A549 (cell line): ENCODE results near the gene TBX21. TPM values are rescaled to one million over a fixed set of nuclear protein-coding genes. Genes with fewer than 3 reads are reported as not detected.

Experiments used
- ATAC-seq, 2 experiments: fragments of 200-7000 bp in 1 of 2; fragments of >200 bp in 1 of 2; cut with Nextera tagmentation in 1 of 2; cut with Tn5 transposase in 1 of 2; 3 replicates each; pipeline versions ENCODE4 v1.8.0 to v1.9.1; 2018 to 2020; ENCODE audit warnings: mild to moderate bottlenecking in 1 of 2, moderate library complexity in 1 of 2
- CTCF ChIA-PET: fragments of 300-600 bp; sonication (Branson Sonifier 250); formaldehyde crosslinking; extraction: SDS; loops from one replicate; lab custom pipeline; 2021; ENCODE audit warnings: antibody characterized with exemption, inconsistent platforms; lab: Yijun Ruan, JAX
- POLR2A ChIA-PET: fragments of 350-600 bp; formaldehyde crosslinking; extraction: SDS; loops from one replicate; lab custom pipeline; 2021; ENCODE audit warnings: antibody characterized with exemption, inconsistent platforms; lab: Yijun Ruan, JAX
- DNase-seq, 2 experiments: peaks; one replicate each; pipeline versions ENCODE4 v3.0.0 to v3.0.0-alpha.2; 2011 to 2016; ENCODE audit warnings: low read depth in 1 of 2, low spot score in 1 of 2
- FAIRE-seq: peaks from 2 replicates; lab custom pipeline; 2011; peaks lifted over from hg19 to GRCh38; lab: Jason Lieb, UNC
- H3K27ac ChIP-seq, 2 experiments: fragments of >200 bp; sonication (Bioruptor Twin); formaldehyde crosslinking; 3 replicates each; pipeline ENCODE4 v1.5.1; 2016 to 2017
- H3K4me1 ChIP-seq: fragments of >200 bp; sonication (Bioruptor Twin); formaldehyde crosslinking; 3 replicates; pipeline ENCODE4 v1.6.1; 2016
- H3K4me2 ChIP-seq: fragments of >200 bp; sonication (Bioruptor Twin); formaldehyde crosslinking; 3 replicates; pipeline ENCODE4 v1.6.1; 2016
- H3K4me3 ChIP-seq: fragments of >200 bp; sonication (Bioruptor Twin); formaldehyde crosslinking; 3 replicates; pipeline ENCODE4 v1.5.1; 2016
- H3K9me3 ChIP-seq: fragments of >200 bp; sonication (Bioruptor Twin); formaldehyde crosslinking; 3 replicates; pipeline ENCODE4 v1.6.1; 2016
- CBX2 ChIP-seq: fragments of 200-600 bp; sonication (generic); IDR thresholded peaks from 2 replicates; pipeline ENCODE4 v1.6.1; 2016; ENCODE audit warnings: low read depth, mild to moderate bottlenecking, borderline replicate concordance
- CBX8 ChIP-seq: fragments of 200-600 bp; sonication (generic); IDR thresholded peaks from 2 replicates; pipeline ENCODE4 v1.6.1; 2016
- EHMT2 ChIP-seq: fragments of 200-600 bp; sonication (generic); IDR thresholded peaks from 2 replicates; pipeline ENCODE4 v1.6.1; 2016; ENCODE audit warnings: antibody characterized with exemption, low read depth, mild to moderate bottlenecking, moderate library complexity
- ESRRA ChIP-seq: fragments of 150-350 bp; IDR thresholded peaks from 2 replicates; pipeline ENCODE4 v1.6.1; 2014; ENCODE audit warnings: mild to moderate bottlenecking, low read length, borderline replicate concordance
- FOSB ChIP-seq: fragments of 250-450 bp; sonication (Bioruptor Pico); IDR thresholded peaks from 2 replicates; pipeline ENCODE4 v1.5.0; 2020; ENCODE audit warnings: mild to moderate bottlenecking, moderate library complexity
- GATA3 ChIP-seq: IDR thresholded peaks from 2 replicates; pipeline ENCODE4 v1.6.1; 2012; ENCODE audit warnings: borderline replicate concordance
- HES2 ChIP-seq: fragments of >200 bp; sonication (Bioruptor Twin); formaldehyde crosslinking; IDR thresholded peaks from 2 replicates; pipeline ENCODE4 v1.6.1; 2016
- HEYL ChIP-seq: fragments of 250-450 bp; sonication (Bioruptor Pico); IDR thresholded peaks from 2 replicates; pipeline ENCODE4 v1.8.0; 2021; ENCODE audit warnings: mild to moderate bottlenecking, moderate library complexity
- MAFK ChIP-seq: fragments of 450-650 bp; IDR thresholded peaks from 2 replicates; pipeline ENCODE4 v1.6.1; 2014; ENCODE audit not compliant: partially characterized antibody
- MAX ChIP-seq: IDR thresholded peaks from 2 replicates; pipeline ENCODE4 v1.6.1; 2012
- MYC ChIP-seq: IDR thresholded peaks from 2 replicates; pipeline ENCODE4 v1.6.1; 2012; ENCODE audit warnings: mild to moderate bottlenecking, inconsistent platforms, low read length, improper control_type of control experiment, borderline replicate concordance
- NPAS2 ChIP-seq: fragments of 250-450 bp; sonication (Bioruptor Pico); IDR thresholded peaks from 2 replicates; pipeline ENCODE4 v1.8.0; 2022; ENCODE audit warnings: mild to moderate bottlenecking, moderate library complexity, borderline replicate concordance
- PHF8 ChIP-seq: fragments of 200-600 bp; sonication (generic); IDR thresholded peaks from 2 replicates; pipeline ENCODE4 v1.6.1; 2016; ENCODE audit warnings: low read depth, mild to moderate bottlenecking, antibody characterized with exemption, moderate library complexity, borderline replicate concordance
- POLR2A ChIP-seq: IDR thresholded peaks from 2 replicates; pipeline ENCODE4 v1.6.1; 2012; ENCODE audit warnings: mild to moderate bottlenecking, low read length
- POLR2AphosphoS2 ChIP-seq: conservative IDR thresholded peaks from 2 replicates; pipeline ENCODE4 v1.6.1; 2012; ENCODE audit warnings: low read length, improper control_type of control experiment, inconsistent platforms
- RARB ChIP-seq: fragments of 250-450 bp; sonication (Bioruptor Pico); IDR thresholded peaks from 2 replicates; pipeline ENCODE4 v1.8.0; 2021; ENCODE audit warnings: mild to moderate bottlenecking, moderate library complexity
- REST ChIP-seq: fragments of 200-600 bp; sonication (generic); IDR thresholded peaks from 2 replicates; pipeline ENCODE4 v1.6.1; 2016; ENCODE audit warnings: antibody characterized with exemption, mild to moderate bottlenecking, moderate library complexity
- RNF2 ChIP-seq: fragments of 200-600 bp; sonication (generic); IDR thresholded peaks from 2 replicates; pipeline ENCODE4 v1.6.1; 2016; ENCODE audit warnings: low read depth, mild to moderate bottlenecking, antibody characterized with exemption, moderate library complexity, borderline replicate concordance
- USF2 ChIP-seq: fragments of 450-650 bp; IDR thresholded peaks from 2 replicates; pipeline ENCODE4 v1.6.1; 2014; ENCODE audit warnings: antibody characterized with exemption
- ZC3H11A ChIP-seq: fragments of 450-650 bp; IDR thresholded peaks from 2 replicates; pipeline ENCODE4 v1.6.1; 2014; ENCODE audit warnings: antibody characterized with exemption, mild to moderate bottlenecking
- ZNF302 ChIP-seq: fragments of 250-450 bp; sonication (Bioruptor Pico); IDR thresholded peaks from 2 replicates; pipeline ENCODE4 v1.9.0; 2021; ENCODE audit warnings: inconsistent platforms, mild to moderate bottlenecking, moderate library complexity
- WGBS: methylation state at CpG from one replicate; pipeline ENCODE4 v1.1.6; 2017; ENCODE audit errors: missing lambda C conversion rate; 5-methylcytosine and 5-hydroxymethylcytosine counted together
- polyA plus RNA-seq, 4 experiments: library from polyadenylated mRNA; depleted of rRNA in 3 of 4; stranded (reverse); fragments of >200 nt; fragmentation: RNase III in 1 of 4; extraction: RNeasy Plus Mini Kit Qiagen cat#74134 plus additional on column Dnase treatment in 1 of 4; gene quantifications; 2 replicates in 3 of 4; 3 replicates in 1 of 4; pipeline ENCODE4 v1.2.3, GENCODE V29; 2011 to 2017
- TF ChIP-seq, protein P1 (sequence below): fragments of 250-450 bp; sonication (Bioruptor Pico); IDR thresholded peaks from 2 replicates; pipeline ENCODE4 v1.5.0; 2020; ENCODE audit warnings: low read depth, mild to moderate bottlenecking, moderate library complexity

Gene TBX21
- polyA plus RNA-seq, 2 of the 4 experiments (the other 2 are of a cell fraction): not detected

- Histone ChIP-seq H3K4me2 (no peak overlapping the region), H3K27ac (no peak overlapping the region), H3K4me3 (no peak overlapping the region), H3K4me1 (peaks cover 7% of the 10 kb centered on the region; the same call in 1 of the 3 replicates), H3K9me3 (no peaks in the 10 kb centered on the region)
- DNase-seq (no peak), ATAC-seq (no peak), FAIRE-seq (no peak)
- TF ChIP-seq POLR2AphosphoS2 (no peak), NPAS2 (CRISPR knock-in tag) (no peak)
- ChIA-PET POLR2A (no interaction called here), CTCF (interaction anchor here (0.7 to 11.0 kb wide), 6 partner anchors 9 to 51 kb away, joined by 3 to 130 read pairs (median 4); partner anchors contain the start of gene TBX21)
- 49% methylated on average over 6 of the region's 6 CpGs for WGBS
Measured at GRCh38 chr17:47714773-47715396, 18.2 kb upstream of the TBX21 start.

DNA sequence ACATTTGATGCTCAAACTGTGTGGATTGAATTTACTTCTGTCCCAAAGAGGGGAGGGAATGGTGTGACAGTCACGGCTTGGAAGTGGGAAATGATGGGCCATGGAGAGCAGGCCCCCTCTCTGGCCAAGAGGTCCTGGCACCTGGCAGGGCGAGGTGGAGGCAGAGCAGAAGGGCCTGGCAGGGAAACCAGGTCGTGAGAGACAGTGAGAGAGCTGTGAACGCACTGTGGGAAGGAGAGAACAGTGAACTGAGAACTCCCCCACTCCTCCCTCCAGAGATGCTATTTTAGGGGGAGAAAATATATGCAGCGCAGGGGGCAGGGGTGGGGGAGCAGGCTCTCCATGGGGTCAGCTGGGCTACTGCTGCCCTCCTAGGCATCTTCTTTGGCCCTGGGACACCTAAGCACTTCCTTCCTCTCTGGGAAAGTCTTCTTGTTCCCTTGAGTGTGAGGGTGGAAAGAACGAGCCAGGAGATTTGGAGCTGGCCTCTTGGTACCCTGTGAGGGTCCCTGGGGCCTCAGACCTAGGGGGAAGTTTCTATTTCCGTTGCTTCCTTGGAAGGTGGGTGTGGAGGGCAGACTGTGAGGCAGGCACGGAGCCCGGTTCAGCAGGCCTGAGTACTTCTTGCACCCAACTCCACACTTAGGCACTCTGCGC lies 17.2 kb upstream of the TBX21 start:
- 47% methylated on average over 10 of the region's 10 CpGs for WGBS
- no peak overlapping the region for H3K4me3 ChIP-seq
- POLR2A ChIA-PET: no interaction called here
- no peak overlapping the region for H3K4me2 ChIP-seq
- ATAC-seq: no peak
- no peak for DNase-seq
- FAIRE-seq: no peak
- TF ChIP-seq MAFK: no peak
- TF ChIP-seq CBX2: no peak
- TF ChIP-seq POLR2A: no peak
- TF ChIP-seq RNF2: no peak
- TF ChIP-seq CBX8: no peak
- TF ChIP-seq ZC3H11A: no peak
- TF ChIP-seq HES2: no peak
- TF ChIP-seq HEYL (CRISPR knock-in tag): no peak
- TF ChIP-seq, all 56 proteins: peak for 0
- no peaks in the 10 kb centered on the region for H3K9me3 ChIP-seq
- H3K27ac ChIP-seq: no peak overlapping the region
- peaks cover 7% of the 10 kb centered on the region; the same call in 1 of the 3 replicates for H3K4me1 ChIP-seq
- CTCF ChIA-PET: interaction anchor here (0.7 to 11.0 kb wide), 7 partner anchors 8 to 86 kb away, joined by 3 to 130 read pairs (median 3); no protein-coding TSS in a partner anchor

DNA sequence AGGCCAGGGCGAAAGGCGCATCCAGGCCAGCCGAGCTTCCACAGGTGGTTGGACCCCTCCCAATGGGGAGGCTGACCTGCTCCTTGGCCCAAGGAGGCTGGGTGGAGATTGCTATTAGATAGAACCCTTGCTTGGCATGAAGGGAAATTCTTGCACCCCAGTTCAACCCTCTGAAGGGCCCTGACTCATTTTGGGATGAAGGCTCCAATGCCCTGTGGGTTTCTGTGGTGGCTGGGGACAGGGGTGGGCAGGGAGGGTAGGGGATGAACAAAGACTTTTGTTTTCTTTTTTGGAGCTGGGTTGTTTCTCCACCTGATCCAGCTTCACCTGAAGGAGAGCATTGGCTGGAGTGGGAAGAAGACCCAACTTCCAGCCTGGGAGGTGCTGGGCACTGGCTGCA lies 16.7 kb upstream of the TBX21 start:
- CTCF ChIA-PET: interaction anchor here (0.8 to 1.5 kb wide), 3 partner anchors 9 to 86 kb away, joined by 3 to 4 read pairs (median 3); no protein-coding TSS in a partner anchor
- peaks cover 13% of the 10 kb centered on the region for H3K4me1 ChIP-seq
- H3K4me3 ChIP-seq: no peak overlapping the region
- TF ChIP-seq GATA3 (no peak), NPAS2 (CRISPR knock-in tag) (no peak), MAX (no peak), MAFK (no peak), EHMT2 (no peak), RARB (no peak), POLR2A (no peak), CBX8 (no peak), MYC (no peak), ZNF302 (CRISPR knock-in tag) (no peak), USF2 (no peak), ESRRA (no peak), REST (no peak), HES2 (no peak), ZC3H11A (no peak), HEYL (CRISPR knock-in tag) (no peak), RNF2 (no peak), FOSB (CRISPR knock-in tag) (no peak), PHF8 (no peak)
- TF ChIP-seq, protein P1, sequence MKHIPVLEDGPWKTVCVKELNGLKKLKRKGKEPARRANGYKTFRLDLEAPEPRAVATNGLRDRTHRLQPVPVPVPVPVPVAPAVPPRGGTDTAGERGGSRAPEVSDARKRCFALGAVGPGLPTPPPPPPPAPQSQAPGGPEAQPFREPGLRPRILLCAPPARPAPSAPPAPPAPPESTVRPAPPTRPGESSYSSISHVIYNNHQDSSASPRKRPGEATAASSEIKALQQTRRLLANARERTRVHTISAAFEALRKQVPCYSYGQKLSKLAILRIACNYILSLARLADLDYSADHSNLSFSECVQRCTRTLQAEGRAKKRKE (CRISPR knock-in tag): no peak
- FAIRE-seq (no peak), DNase-seq (no peak), ATAC-seq (no peak)
- no peaks in the 10 kb centered on the region for H3K9me3 ChIP-seq
- WGBS: 70% methylated on average over 3 of the region's 3 CpGs
- H3K4me2 ChIP-seq: no peak overlapping the region
- POLR2A ChIA-PET: no interaction called here
- no peak overlapping the region for H3K27ac ChIP-seq
